ENCODE results near the gene NXPH1. TPM values are rescaled to one million over a fixed set of nuclear protein-coding genes. Genes with fewer than 3 reads are reported as not detected.

The NXPH1 gene
- total and polyA plus RNA-seq, 9 of the 15 experiments (the other 6 are each of a cell fraction or from before 2014, with no cell fraction given) = 0.16 TPM; not detected in 8

- TF ChIP-seq, protein P1, sequence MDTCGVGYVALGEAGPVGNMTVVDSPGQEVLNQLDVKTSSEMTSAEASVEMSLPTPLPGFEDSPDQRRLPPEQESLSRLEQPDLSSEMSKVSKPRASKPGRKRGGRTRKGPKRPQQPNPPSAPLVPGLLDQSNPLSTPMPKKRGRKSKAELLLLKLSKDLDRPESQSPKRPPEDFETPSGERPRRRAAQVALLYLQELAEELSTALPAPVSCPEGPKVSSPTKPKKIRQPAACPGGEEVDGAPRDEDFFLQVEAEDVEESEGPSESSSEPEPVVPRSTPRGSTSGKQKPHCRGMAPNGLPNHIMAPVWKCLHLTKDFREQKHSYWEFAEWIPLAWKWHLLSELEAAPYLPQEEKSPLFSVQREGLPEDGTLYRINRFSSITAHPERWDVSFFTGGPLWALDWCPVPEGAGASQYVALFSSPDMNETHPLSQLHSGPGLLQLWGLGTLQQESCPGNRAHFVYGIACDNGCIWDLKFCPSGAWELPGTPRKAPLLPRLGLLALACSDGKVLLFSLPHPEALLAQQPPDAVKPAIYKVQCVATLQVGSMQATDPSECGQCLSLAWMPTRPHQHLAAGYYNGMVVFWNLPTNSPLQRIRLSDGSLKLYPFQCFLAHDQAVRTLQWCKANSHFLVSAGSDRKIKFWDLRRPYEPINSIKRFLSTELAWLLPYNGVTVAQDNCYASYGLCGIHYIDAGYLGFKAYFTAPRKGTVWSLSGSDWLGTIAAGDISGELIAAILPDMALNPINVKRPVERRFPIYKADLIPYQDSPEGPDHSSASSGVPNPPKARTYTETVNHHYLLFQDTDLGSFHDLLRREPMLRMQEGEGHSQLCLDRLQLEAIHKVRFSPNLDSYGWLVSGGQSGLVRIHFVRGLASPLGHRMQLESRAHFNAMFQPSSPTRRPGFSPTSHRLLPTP (IDR thresholded peaks at IDR 0.05; ENCODE audit: borderline replicate concordance, extremely low read depth, insufficient read length) = no peak
- TF ChIP-seq RBBP5 (IDR thresholded peaks at IDR 0.05; ENCODE audit: borderline replicate concordance, insufficient read depth, low read length, poor library complexity, severe bottlenecking) (no peak), POU5F1 (IDR thresholded peaks at IDR 0.05; ENCODE audit: borderline replicate concordance, low read depth, low read length, partially characterized antibody) (no peak), ZNF668 (CRISPR knock-in tag; IDR thresholded peaks at IDR 0.05) (no peak), RHOXF2B (CRISPR knock-in tag; conservative IDR thresholded peaks at IDR 0.05) (no peak), DPF2 (IDR thresholded peaks at IDR 0.05) (no peak)
Measured at GRCh38 chr7:8597565-8597964, 164.2 kb downstream of the NXPH1 start (continued).

GRCh38 chr7:8601121-8601520 lies 167.7 kb downstream of the NXPH1 start:
- no TSS peak for BruUV-seq (replicated peaks)
- ChIA-PET CTCF (ENCODE audit: low intra/inter-chr PET ratio) (no interaction called here), POLR2A (no interaction called here)
- intact Hi-C loops (cut with micrococcal nuclease) = no loop called here
- no peaks in the 10 kb centered on the region for H3K4me1 ChIP-seq (replicated peaks in 1 of 2; ENCODE audit: control insufficient read depth in 2 of 2, insufficient read depth in 2 of 2, low read length in 2 of 2)
- H3K27ac ChIP-seq (ENCODE audit: extremely low read depth, low read depth, low read length) = no peak overlapping the region
- FAIRE-seq (no peak), DNase-seq (ENCODE audit: extremely low read depth in 1 of 4, low spot score in 3 of 4) (no peak), ATAC-seq (no peak)
- H4K20me1 ChIP-seq (replicated peaks; ENCODE audit: control insufficient read depth, insufficient read depth, low read length) = no peaks in the 10 kb centered on the region
- H3K36me3 ChIP-seq (ENCODE audit: control insufficient read depth, insufficient read depth, low read length) = no peaks in the 10 kb centered on the region
- no peak overlapping the region for H3K4me2 ChIP-seq (ENCODE audit: insufficient read depth, low read length)
- in situ Hi-C loops (cut with MboI) = no loop called here
- H2AFZ ChIP-seq (ENCODE audit: low read depth, low read length) = no peak overlapping the region
- H3K79me2 ChIP-seq (ENCODE audit: control insufficient read depth, insufficient read depth, low read length) = no peaks in the 10 kb centered on the region
- H3K9me3 ChIP-seq (replicated peaks; ENCODE audit: control insufficient read depth, insufficient read depth, low read depth, low read length) = no peaks in the 10 kb centered on the region
- H3K9me1 ChIP-seq (ENCODE audit: control insufficient read depth, insufficient read depth, low read length) = no peaks in the 10 kb centered on the region
- no peaks in the 10 kb centered on the region for H3K27me3 ChIP-seq (ENCODE audit: control insufficient read depth in 2 of 2, insufficient read depth in 2 of 2, low read length in 2 of 2)
- WGBS (ENCODE audit: insufficient coverage, low coverage, missing lambda C conversion rate) = 0% methylated on average over 2 of the region's 2 CpGs
- no peak overlapping the region for H3K9ac ChIP-seq (ENCODE audit: insufficient read depth in 1 of 2, low read depth in 2 of 2, low read length in 2 of 2)
- no peak overlapping the region for H3K4me3 ChIP-seq
- TF ChIP-seq, protein P2, sequence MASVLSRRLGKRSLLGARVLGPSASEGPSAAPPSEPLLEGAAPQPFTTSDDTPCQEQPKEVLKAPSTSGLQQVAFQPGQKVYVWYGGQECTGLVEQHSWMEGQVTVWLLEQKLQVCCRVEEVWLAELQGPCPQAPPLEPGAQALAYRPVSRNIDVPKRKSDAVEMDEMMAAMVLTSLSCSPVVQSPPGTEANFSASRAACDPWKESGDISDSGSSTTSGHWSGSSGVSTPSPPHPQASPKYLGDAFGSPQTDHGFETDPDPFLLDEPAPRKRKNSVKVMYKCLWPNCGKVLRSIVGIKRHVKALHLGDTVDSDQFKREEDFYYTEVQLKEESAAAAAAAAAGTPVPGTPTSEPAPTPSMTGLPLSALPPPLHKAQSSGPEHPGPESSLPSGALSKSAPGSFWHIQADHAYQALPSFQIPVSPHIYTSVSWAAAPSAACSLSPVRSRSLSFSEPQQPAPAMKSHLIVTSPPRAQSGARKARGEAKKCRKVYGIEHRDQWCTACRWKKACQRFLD (CRISPR knock-in tag; IDR thresholded peaks at IDR 0.05) = no peak
- TF ChIP-seq PPARD (CRISPR knock-in tag; IDR thresholded peaks at IDR 0.05) (no peak), ZNF589 (CRISPR knock-in tag; IDR thresholded peaks at IDR 0.05; ENCODE audit: low read depth) (no peak)
